K562 (cell line): ENCODE data around the gene LMX1B. TPM values are rescaled to one million over a fixed set of nuclear protein-coding genes. Genes with fewer than 3 reads are reported as not detected.

Source experiments
- ATAC-seq: fragments of 200-7000 bp; cut with Tn5 transposase; 3 replicates; pipeline ENCODE4 v1.9.1; 2020; ENCODE audit warnings: moderate library complexity
- BruUV-seq: library from RNA; stranded (reverse); fragments of 400-500 nt; replicated peaks from 2 replicates; lab custom pipeline; 2021; lab: Mats Ljungman, UMichigan
- CTCF ChIA-PET: fragments of 300-600 bp; formaldehyde crosslinking; extraction: SDS; loops from one replicate; lab custom pipeline; 2021; ENCODE audit warnings: low intra/inter-chr PET ratio; lab: Yijun Ruan, JAX
- POLR2A ChIA-PET: fragments of 300-600, 350-650 bp; sonication (Branson Sonifier 250); formaldehyde crosslinking; extraction: SDS; loops from one replicate; lab custom pipeline; 2021; ENCODE audit warnings: antibody characterized with exemption, inconsistent platforms; lab: Yijun Ruan, JAX
- DNase-seq, 4 experiments: peaks; one replicate each; pipeline versions ENCODE4 v3.0.0 to v3.0.0-alpha.2; 2011 to 2018; ENCODE audit warnings: low spot score in 3 of 4, mixed read lengths in 3 of 4; ENCODE audit errors: extremely low read depth in 1 of 4
- FAIRE-seq: peaks from 2 replicates; lab custom pipeline; 2011; peaks lifted over from hg19 to GRCh38; lab: Jason Lieb, UNC
- H2AFZ ChIP-seq: 2 replicates; pipeline ENCODE4 v1.6.0; 2011; ENCODE audit warnings: low read depth, low read length, control low read depth, inconsistent platforms
- H3K27ac ChIP-seq: fragments of 200-600 bp; 3 replicates; pipeline ENCODE4 v1.8.0; 2011; ENCODE audit warnings: low read depth, mild to moderate bottlenecking, control low read depth, inconsistent platforms, low read length, moderate library complexity, mixed read lengths; ENCODE audit errors: extremely low read depth
- H3K27me3 ChIP-seq, 2 experiments: fragments of 300-600 bp in 1 of 2; 2 replicates in 1 of 2; 3 replicates in 1 of 2; pipeline versions ENCODE4 v1.6.0 to v1.8.0; 2011; ENCODE audit warnings: inconsistent platforms in 2 of 2, low read length in 2 of 2, mild to moderate bottlenecking in 1 of 2, mixed read lengths in 1 of 2, moderate library complexity in 1 of 2; ENCODE audit not compliant: control insufficient read depth in 2 of 2, insufficient read depth in 2 of 2
- H3K36me3 ChIP-seq: fragments of 300-600 bp; 3 replicates; pipeline ENCODE4 v1.8.0; 2011; ENCODE audit warnings: mild to moderate bottlenecking, low read length, inconsistent platforms; ENCODE audit not compliant: control insufficient read depth, insufficient read depth
- H3K4me1 ChIP-seq, 2 experiments: fragments of 200-600 bp in 1 of 2; replicated peaks in 1 of 2; 2 replicates in 1 of 2; 3 replicates in 1 of 2; pipeline versions ENCODE4 v1.5.1 to v1.8.0; 2011; ENCODE audit warnings: inconsistent platforms in 2 of 2, low read length in 2 of 2, mild to moderate bottlenecking in 1 of 2, mixed read lengths in 1 of 2, moderate library complexity in 1 of 2; ENCODE audit not compliant: control insufficient read depth in 2 of 2, insufficient read depth in 2 of 2
- H3K4me2 ChIP-seq: 2 replicates; pipeline ENCODE4 v1.6.1; 2011; ENCODE audit warnings: low read length, control low read depth, inconsistent platforms, mixed read lengths; ENCODE audit not compliant: insufficient read depth
- H3K4me3 ChIP-seq: fragments of 200-600 bp; sonication (generic), shearing (Covaris generic); 2 replicates; pipeline ENCODE4 v1.5.1; 2016; ENCODE audit warnings: control low read depth, inconsistent platforms
- H3K79me2 ChIP-seq: fragments of 200-600 bp; 3 replicates; pipeline ENCODE4 v1.8.0; 2011; ENCODE audit warnings: low read length, inconsistent platforms; ENCODE audit not compliant: control insufficient read depth, insufficient read depth
- H3K9ac ChIP-seq, 2 experiments: 2 replicates each; pipeline versions ENCODE4 v1.6.0 to v1.6.1; 2011; ENCODE audit warnings: low read depth in 2 of 2, low read length in 2 of 2, control low read depth in 1 of 2, inconsistent platforms in 1 of 2, mild to moderate bottlenecking in 1 of 2, mixed read lengths in 1 of 2; ENCODE audit not compliant: insufficient read depth in 1 of 2
- H3K9me1 ChIP-seq: one replicate; pipeline ENCODE4 v1.6.0; 2011; ENCODE audit warnings: inconsistent platforms, mild to moderate bottlenecking, low read length, moderate library complexity; ENCODE audit not compliant: control insufficient read depth, insufficient read depth
- H3K9me3 ChIP-seq: replicated peaks from 2 replicates; pipeline ENCODE4 v1.5.1; 2011; ENCODE audit warnings: low read depth, low read length, inconsistent platforms; ENCODE audit not compliant: control insufficient read depth, insufficient read depth
- H4K20me1 ChIP-seq: replicated peaks from 2 replicates; pipeline ENCODE4 v1.6.1; 2011; ENCODE audit warnings: low read length, inconsistent platforms, mixed read lengths; ENCODE audit not compliant: control insufficient read depth, insufficient read depth
- ELF2 ChIP-seq: fragments of 250-450 bp; sonication (Bioruptor Pico); IDR thresholded peaks from 2 replicates; pipeline ENCODE4 v1.5.0; 2021; ENCODE audit warnings: mild to moderate bottlenecking
- FOXM1 ChIP-seq, 2 experiments: fragments of 450-650 bp in 1 of 2; sonication (generic) in 1 of 2; formaldehyde crosslinking in 1 of 2; IDR thresholded peaks; 2 replicates each; pipeline versions ENCODE4 v1.6.1 to v1.9.0; 2017 to 2022; ENCODE audit warnings: low read depth in 2 of 2, mild to moderate bottlenecking in 2 of 2, missing genetic modification reagents in 1 of 2, moderate library complexity in 1 of 2
- HMG20A ChIP-seq: fragments of 450-650 bp; formaldehyde crosslinking; conservative IDR thresholded peaks from 2 replicates; pipeline ENCODE4 v1.4.0; 2020; ENCODE audit warnings: mild to moderate bottlenecking, mixed read lengths
- SRF ChIP-seq, 2 experiments: fragments of 250-450, 450-650 bp in 1 of 2; sonication (Bioruptor Pico) in 1 of 2; sonication (generic) in 1 of 2; formaldehyde crosslinking; IDR thresholded peaks; 2 replicates each; pipeline versions ENCODE4 v1.5.0 to v1.5.1; 2020 to 2022; ENCODE audit warnings: mild to moderate bottlenecking in 1 of 2, missing genetic modification reagents in 1 of 2
- ZC3H8 ChIP-seq: fragments of 450-650 bp; IDR thresholded peaks from 2 replicates; pipeline ENCODE4 v1.6.1; 2017
- ZNF121 ChIP-seq: sonication (generic); formaldehyde crosslinking; conservative IDR thresholded peaks from 2 replicates; pipeline ENCODE4 v1.8.0; 2022; ENCODE audit warnings: missing genetic modification reagents
- ZNF133 ChIP-seq: fragments of 250-450 bp; sonication (Bioruptor Pico); IDR thresholded peaks from 2 replicates; pipeline ENCODE4 v1.4.0; 2020; ENCODE audit warnings: mild to moderate bottlenecking
- ZNF146 ChIP-seq: IDR thresholded peaks from one replicate; pipeline ENCODE4 v1.6.1; 2018; ENCODE audit warnings: missing compliant biosample characterization; ENCODE audit not compliant: unreplicated experiment
- ZNF584 ChIP-seq: fragments of 200-800 bp; sonication (Bioruptor generic); IDR thresholded peaks from 2 replicates; pipeline ENCODE4 v1.6.1; 2016; ENCODE audit warnings: low read depth, mild to moderate bottlenecking, missing genetic modification characterization, missing compliant biosample characterization
- WGBS: fragments of 100-300 bp; shearing (Covaris generic); methylation state at CpG from one replicate; pipeline ENCODE4 v1.1.6; 2016; ENCODE audit warnings: low coverage, mixed read lengths; ENCODE audit not compliant: insufficient coverage; ENCODE audit errors: missing lambda C conversion rate; 5-methylcytosine and 5-hydroxymethylcytosine counted together
- in situ Hi-C: fragments of 300-500 bp; cut with MboI; formaldehyde crosslinking; loops from 4 replicates; pipeline ENCODE4 v1.15.0; 2018; ENCODE audit warnings: inconsistent platforms, mixed read lengths
- intact Hi-C: fragments of 100-400 bp; cut with micrococcal nuclease; formaldehyde crosslinking; loops from 2 replicates; pipeline ENCODE4 v1.14.2; 2022
- polyA plus RNA-seq, 8 experiments: library from polyadenylated mRNA; depleted of rRNA in 4 of 8; stranded (reverse) in 5 of 8; unstranded in 3 of 8; fragments of >200 nt; fragmentation: Nextera tagmentation in 2 of 8; fragmentation: Illumina TruSeq in 1 of 8; extraction: Ambion mirVana in 2 of 8; extraction: Trizol in 1 of 8; gene quantifications; 2 replicates each; pipeline versions ENCODE4 v1.2.1 to v1.2.3, GENCODE V29; 2011 to 2014; ENCODE audit warnings: inconsistent platforms in 1 of 8, missing spikeins in 1 of 8
- total RNA-seq, 7 experiments: library from RNA; depleted of rRNA in 6 of 7; stranded (reverse); fragments of >200 nt in 6 of 7; fragmentation: Illumina TruSeq in 2 of 7; extraction: Trizol in 2 of 7; gene quantifications; 2 replicates each; pipeline versions ENCODE4 v1.2.1 to v1.2.3, GENCODE V29; 2011 to 2021; ENCODE audit warnings: low replicate concordance in 1 of 7
- TF ChIP-seq, protein P1 (sequence below), 2 experiments: IDR thresholded peaks; 2 replicates each; pipeline ENCODE4 v1.6.1; 2012; ENCODE audit warnings: improper control_type of control experiment in 2 of 2, low read depth in 2 of 2, low read length in 2 of 2, borderline replicate concordance in 1 of 2
- TF ChIP-seq, protein P2 (sequence below): fragments of 150-350 bp; IDR thresholded peaks from 2 replicates; pipeline ENCODE4 v1.6.1; 2014; ENCODE audit warnings: low read depth, mild to moderate bottlenecking, low read length, borderline replicate concordance
- TF ChIP-seq, protein P3 (sequence below): conservative IDR thresholded peaks from 2 replicates; pipeline ENCODE4 v1.6.1; 2011; ENCODE audit warnings: low read depth, mild to moderate bottlenecking, low read length; ENCODE audit not compliant: control insufficient read depth

The LMX1B gene
- total and polyA plus RNA-seq, 9 of the 15 experiments (the other 6 are each of a cell fraction or from before 2014, with no cell fraction given), result not detected

DNA sequence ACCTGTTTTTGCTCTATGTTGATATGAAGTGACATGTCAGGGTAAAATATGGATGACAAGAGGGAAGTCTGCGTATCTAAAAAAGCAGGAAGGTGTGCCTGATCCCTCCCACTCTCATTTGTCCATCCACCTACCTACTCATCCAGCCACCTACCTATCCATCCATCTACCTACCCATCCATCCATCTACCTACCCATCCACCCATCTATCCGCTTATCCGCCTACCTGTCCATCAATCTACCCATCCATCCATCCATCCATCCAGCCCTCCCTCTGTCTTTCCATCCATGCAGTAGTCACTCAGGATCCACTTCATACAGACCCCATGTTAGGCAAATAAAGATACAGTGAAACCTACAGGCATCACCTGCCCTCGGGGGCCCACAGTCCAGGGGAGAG is 32.4 kb downstream of the LMX1B start:
- Histone ChIP-seq H3K79me2 (no peaks in the 10 kb centered on the region), H3K27me3 (peaks cover 4 to 83% of the 10 kb centered on the region in 2 experiments; a peak in 4 of 5 replicates), H3K4me1 (peaks cover 0 to 3% of the 10 kb centered on the region in 2 experiments; a peak in 1 of 5 replicates), H3K36me3 (no peaks in the 10 kb centered on the region), H3K9me1 (peaks cover 2% of the 10 kb centered on the region), H3K9me3 (no peaks in the 10 kb centered on the region), H3K27ac (no peak overlapping the region), H3K4me3 (no peak overlapping the region), H4K20me1 (peaks cover 24% of the 10 kb centered on the region), H3K4me2 (no peak overlapping the region), H3K9ac (no peak overlapping the region), H2AFZ (no peak overlapping the region)
- no TSS peak for BruUV-seq
- no peak for ATAC-seq
- no peak for DNase-seq
- CTCF ChIA-PET, result no interaction called here
- in situ Hi-C loops, result no loop called here
- POLR2A ChIA-PET, result no interaction called here
- no peak for FAIRE-seq
- intact Hi-C loops, result no loop called here
- 0% methylated on average over 4 of the region's 4 CpGs for WGBS
- TF ChIP-seq ELF2 (CRISPR knock-in tag) (no peak), ZNF146 (CRISPR knock-in tag) (no peak), SRF (CRISPR knock-in tag; IDR thresholded peaks at IDR 0.05) (no peak), HMG20A (no peak), ZNF133 (CRISPR knock-in tag) (no peak), ZNF584 (CRISPR knock-in tag) (no peak), ZC3H8 (no peak), FOXM1 (IDR thresholded peaks at IDR 0.05; ENCODE audit: low read depth) (no peak), FOXM1 (CRISPR knock-in tag; IDR thresholded peaks at IDR 0.05; ENCODE audit: low read depth) (no peak), ZNF121 (CRISPR knock-in tag) (no peak)
- TF ChIP-seq, protein P1, sequence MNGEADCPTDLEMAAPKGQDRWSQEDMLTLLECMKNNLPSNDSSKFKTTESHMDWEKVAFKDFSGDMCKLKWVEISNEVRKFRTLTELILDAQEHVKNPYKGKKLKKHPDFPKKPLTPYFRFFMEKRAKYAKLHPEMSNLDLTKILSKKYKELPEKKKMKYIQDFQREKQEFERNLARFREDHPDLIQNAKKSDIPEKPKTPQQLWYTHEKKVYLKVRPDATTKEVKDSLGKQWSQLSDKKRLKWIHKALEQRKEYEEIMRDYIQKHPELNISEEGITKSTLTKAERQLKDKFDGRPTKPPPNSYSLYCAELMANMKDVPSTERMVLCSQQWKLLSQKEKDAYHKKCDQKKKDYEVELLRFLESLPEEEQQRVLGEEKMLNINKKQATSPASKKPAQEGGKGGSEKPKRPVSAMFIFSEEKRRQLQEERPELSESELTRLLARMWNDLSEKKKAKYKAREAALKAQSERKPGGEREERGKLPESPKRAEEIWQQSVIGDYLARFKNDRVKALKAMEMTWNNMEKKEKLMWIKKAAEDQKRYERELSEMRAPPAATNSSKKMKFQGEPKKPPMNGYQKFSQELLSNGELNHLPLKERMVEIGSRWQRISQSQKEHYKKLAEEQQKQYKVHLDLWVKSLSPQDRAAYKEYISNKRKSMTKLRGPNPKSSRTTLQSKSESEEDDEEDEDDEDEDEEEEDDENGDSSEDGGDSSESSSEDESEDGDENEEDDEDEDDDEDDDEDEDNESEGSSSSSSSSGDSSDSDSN (IDR thresholded peaks at IDR 0.05; ENCODE audit: borderline replicate concordance in 1 of 2, low read depth in 2 of 2, low read length in 2 of 2), result no peak
- TF ChIP-seq, protein P2, sequence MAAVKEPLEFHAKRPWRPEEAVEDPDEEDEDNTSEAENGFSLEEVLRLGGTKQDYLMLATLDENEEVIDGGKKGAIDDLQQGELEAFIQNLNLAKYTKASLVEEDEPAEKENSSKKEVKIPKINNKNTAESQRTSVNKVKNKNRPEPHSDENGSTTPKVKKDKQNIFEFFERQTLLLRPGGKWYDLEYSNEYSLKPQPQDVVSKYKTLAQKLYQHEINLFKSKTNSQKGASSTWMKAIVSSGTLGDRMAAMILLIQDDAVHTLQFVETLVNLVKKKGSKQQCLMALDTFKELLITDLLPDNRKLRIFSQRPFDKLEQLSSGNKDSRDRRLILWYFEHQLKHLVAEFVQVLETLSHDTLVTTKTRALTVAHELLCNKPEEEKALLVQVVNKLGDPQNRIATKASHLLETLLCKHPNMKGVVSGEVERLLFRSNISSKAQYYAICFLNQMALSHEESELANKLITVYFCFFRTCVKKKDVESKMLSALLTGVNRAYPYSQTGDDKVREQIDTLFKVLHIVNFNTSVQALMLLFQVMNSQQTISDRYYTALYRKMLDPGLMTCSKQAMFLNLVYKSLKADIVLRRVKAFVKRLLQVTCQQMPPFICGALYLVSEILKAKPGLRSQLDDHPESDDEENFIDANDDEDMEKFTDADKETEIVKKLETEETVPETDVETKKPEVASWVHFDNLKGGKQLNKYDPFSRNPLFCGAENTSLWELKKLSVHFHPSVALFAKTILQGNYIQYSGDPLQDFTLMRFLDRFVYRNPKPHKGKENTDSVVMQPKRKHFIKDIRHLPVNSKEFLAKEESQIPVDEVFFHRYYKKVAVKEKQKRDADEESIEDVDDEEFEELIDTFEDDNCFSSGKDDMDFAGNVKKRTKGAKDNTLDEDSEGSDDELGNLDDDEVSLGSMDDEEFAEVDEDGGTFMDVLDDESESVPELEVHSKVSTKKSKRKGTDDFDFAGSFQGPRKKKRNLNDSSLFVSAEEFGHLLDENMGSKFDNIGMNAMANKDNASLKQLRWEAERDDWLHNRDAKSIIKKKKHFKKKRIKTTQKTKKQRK, result no peak
- TF ChIP-seq, protein P3, sequence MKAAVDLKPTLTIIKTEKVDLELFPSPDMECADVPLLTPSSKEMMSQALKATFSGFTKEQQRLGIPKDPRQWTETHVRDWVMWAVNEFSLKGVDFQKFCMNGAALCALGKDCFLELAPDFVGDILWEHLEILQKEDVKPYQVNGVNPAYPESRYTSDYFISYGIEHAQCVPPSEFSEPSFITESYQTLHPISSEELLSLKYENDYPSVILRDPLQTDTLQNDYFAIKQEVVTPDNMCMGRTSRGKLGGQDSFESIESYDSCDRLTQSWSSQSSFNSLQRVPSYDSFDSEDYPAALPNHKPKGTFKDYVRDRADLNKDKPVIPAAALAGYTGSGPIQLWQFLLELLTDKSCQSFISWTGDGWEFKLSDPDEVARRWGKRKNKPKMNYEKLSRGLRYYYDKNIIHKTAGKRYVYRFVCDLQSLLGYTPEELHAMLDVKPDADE, result no peak
